ENCODE results near the gene CFAP299.

Gene CFAP299

GRCh38 chr4:80388284-80388607 lies 52.7 kb downstream of the CFAP299 start:
- no peak for TF ChIP-seq CTCF (IDR thresholded peaks at IDR 0.05; ENCODE audit: poor library complexity, severe bottlenecking)
- Histone ChIP-seq H3K4me3 (ENCODE audit: severe bottlenecking) (no peak overlapping the region), H3K27ac (ENCODE audit: poor library complexity, severe bottlenecking) (no peak overlapping the region), H3K36me3 (ENCODE audit: low read depth) (no peaks in the 10 kb centered on the region), H3K9me3 (ENCODE audit: severe bottlenecking) (no peaks in the 10 kb centered on the region), H3K27me3 (ENCODE audit: insufficient read depth, poor library complexity, severe bottlenecking) (no peaks in the 10 kb centered on the region), H3K4me1 (ENCODE audit: insufficient read depth, poor library complexity, severe bottlenecking) (no peaks in the 10 kb centered on the region)
- ATAC-seq (ENCODE audit: low read depth): no peak
- DNase-seq (ENCODE audit: low spot score): no peak

DNA sequence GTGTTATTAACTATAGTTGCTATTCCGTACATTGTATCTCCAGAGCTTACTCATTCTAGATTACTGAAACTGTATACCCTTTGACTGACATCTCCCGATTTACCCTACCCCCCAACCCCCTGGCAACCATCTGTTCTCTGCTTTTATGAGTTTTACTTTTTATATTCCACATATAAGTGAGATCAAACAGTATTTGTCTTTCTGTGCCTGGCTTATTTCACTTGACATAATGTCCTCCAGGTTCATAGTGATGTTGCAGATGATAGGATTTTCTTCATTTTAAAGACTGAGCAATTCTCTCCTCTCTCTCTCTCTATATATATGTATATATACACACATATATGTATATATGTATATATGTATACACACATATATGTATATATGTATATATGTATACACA lies 54.6 kb downstream of the CFAP299 start:
- H3K4me1 ChIP-seq (ENCODE audit: insufficient read depth, poor library complexity, severe bottlenecking): no peaks in the 10 kb centered on the region
- DNase-seq (ENCODE audit: low spot score) (no peak), ATAC-seq (ENCODE audit: low read depth) (no peak)
- H3K4me3 ChIP-seq (ENCODE audit: severe bottlenecking): no peak overlapping the region
- no peaks in the 10 kb centered on the region for H3K27me3 ChIP-seq (ENCODE audit: insufficient read depth, poor library complexity, severe bottlenecking)
- H3K36me3 ChIP-seq (ENCODE audit: low read depth): no peaks in the 10 kb centered on the region
- no peak for TF ChIP-seq CTCF (IDR thresholded peaks at IDR 0.05; ENCODE audit: poor library complexity, severe bottlenecking)
- H3K27ac ChIP-seq (ENCODE audit: poor library complexity, severe bottlenecking): no peak overlapping the region
- no peaks in the 10 kb centered on the region for H3K9me3 ChIP-seq (ENCODE audit: severe bottlenecking)

DNA sequence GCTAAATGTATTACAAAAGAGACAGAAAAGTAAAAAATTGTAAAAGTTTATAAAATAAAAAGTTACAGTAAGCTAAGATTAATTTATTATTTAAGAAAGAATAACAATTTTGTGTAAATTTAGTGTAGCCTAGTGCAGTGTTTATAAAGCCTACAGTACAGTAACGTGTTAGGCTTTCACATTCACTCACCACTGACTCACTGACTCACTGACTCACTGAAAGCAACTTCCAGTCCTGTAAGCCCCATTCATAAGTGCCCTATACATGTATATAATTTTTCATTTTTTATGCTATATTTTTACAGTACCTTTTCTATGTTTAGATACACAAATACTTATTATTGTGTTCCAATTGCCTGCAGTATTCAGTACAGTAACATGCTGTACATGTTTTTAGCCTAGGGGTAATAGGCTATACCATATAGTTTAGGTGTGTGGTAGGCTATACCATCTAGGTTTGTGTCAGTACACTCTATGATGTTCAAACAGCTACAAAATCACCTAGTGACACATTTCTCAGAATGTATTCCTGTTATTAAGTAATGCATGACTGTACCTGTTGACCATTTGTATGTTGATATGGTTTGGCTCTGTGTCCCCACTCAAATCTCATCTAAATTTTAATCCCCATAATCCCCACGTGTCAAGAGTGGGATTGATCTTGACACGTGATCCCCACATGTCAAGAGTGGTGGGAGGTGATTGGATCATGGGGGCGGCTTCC lies 57.9 kb downstream of the CFAP299 start:
- H3K27ac ChIP-seq (ENCODE audit: poor library complexity, severe bottlenecking): no peak overlapping the region
- no peaks in the 10 kb centered on the region for H3K9me3 ChIP-seq (ENCODE audit: severe bottlenecking)
- H3K27me3 ChIP-seq (ENCODE audit: insufficient read depth, poor library complexity, severe bottlenecking): no peaks in the 10 kb centered on the region
- DNase-seq (ENCODE audit: low spot score) (no peak), ATAC-seq (ENCODE audit: low read depth) (peak; percentile 100)
- no peak overlapping the region for H3K4me3 ChIP-seq (ENCODE audit: severe bottlenecking)
- no peaks in the 10 kb centered on the region for H3K36me3 ChIP-seq (ENCODE audit: low read depth)
- H3K4me1 ChIP-seq (ENCODE audit: insufficient read depth, poor library complexity, severe bottlenecking): no peaks in the 10 kb centered on the region
- TF ChIP-seq CTCF (IDR thresholded peaks at IDR 0.05; ENCODE audit: poor library complexity, severe bottlenecking): no peak

DNA sequence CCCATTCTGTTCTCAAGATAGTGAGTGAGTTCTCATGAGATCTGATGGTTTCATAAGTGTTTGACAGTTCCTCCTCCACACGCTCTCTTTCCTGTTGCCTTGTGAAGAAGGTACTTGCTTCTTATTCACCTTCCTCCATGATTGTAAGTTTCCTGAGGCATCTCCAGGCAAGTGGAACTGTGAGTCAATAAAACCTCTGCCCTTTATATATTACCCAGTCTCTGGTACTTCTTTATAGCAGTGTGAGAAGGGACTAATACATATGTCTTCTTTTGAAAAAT lies 58.4 kb downstream of the CFAP299 start:
- no peaks in the 10 kb centered on the region for H3K27me3 ChIP-seq (ENCODE audit: insufficient read depth, poor library complexity, severe bottlenecking)
- TF ChIP-seq CTCF (IDR thresholded peaks at IDR 0.05; ENCODE audit: poor library complexity, severe bottlenecking): no peak
- ATAC-seq (ENCODE audit: low read depth): no peak
- H3K4me1 ChIP-seq (ENCODE audit: insufficient read depth, poor library complexity, severe bottlenecking): no peaks in the 10 kb centered on the region
- no peak overlapping the region for H3K4me3 ChIP-seq (ENCODE audit: severe bottlenecking)
- no peaks in the 10 kb centered on the region for H3K9me3 ChIP-seq (ENCODE audit: severe bottlenecking)
- H3K27ac ChIP-seq (ENCODE audit: poor library complexity, severe bottlenecking): no peak overlapping the region
- H3K36me3 ChIP-seq (ENCODE audit: low read depth): no peaks in the 10 kb centered on the region
- no peak for DNase-seq (ENCODE audit: low spot score)

GRCh38 chr4:80407246-80407645 lies 71.7 kb downstream of the CFAP299 start:
- no peaks in the 10 kb centered on the region for H3K9me3 ChIP-seq (ENCODE audit: severe bottlenecking)
- peaks cover 2% of the 10 kb centered on the region for H3K27me3 ChIP-seq (ENCODE audit: insufficient read depth, poor library complexity, severe bottlenecking)
- ATAC-seq (ENCODE audit: low read depth) (no peak), DNase-seq (ENCODE audit: low spot score) (no peak)
- no peak overlapping the region for H3K27ac ChIP-seq (ENCODE audit: poor library complexity, severe bottlenecking)
- H3K36me3 ChIP-seq (ENCODE audit: low read depth): no peaks in the 10 kb centered on the region
- no peaks in the 10 kb centered on the region for H3K4me1 ChIP-seq (ENCODE audit: insufficient read depth, poor library complexity, severe bottlenecking)
- no peak overlapping the region for H3K4me3 ChIP-seq (ENCODE audit: severe bottlenecking)
- TF ChIP-seq CTCF (IDR thresholded peaks at IDR 0.05; ENCODE audit: poor library complexity, severe bottlenecking): no peak

Measured in RWPE2 (cell line).